HepG2 (cell line): Measurements from ENCODE around the gene SMYD5. TPM values are rescaled to one million over a fixed set of nuclear protein-coding genes. Genes with fewer than 3 reads are reported as not detected.

Experiments used
- ARID5B ChIP-seq: IDR thresholded peaks from 2 replicates; pipeline ENCODE4 v1.4.0; 2020; ENCODE audit warnings: mild to moderate bottlenecking, missing genetic modification reagents
- ARNTL ChIP-seq: sonication (generic); formaldehyde crosslinking; IDR thresholded peaks from 2 replicates; pipeline ENCODE4 v1.4.0; 2020; ENCODE audit warnings: mild to moderate bottlenecking, missing genetic modification reagents
- EED ChIP-seq: sonication (generic); formaldehyde crosslinking; IDR thresholded peaks from 2 replicates; pipeline ENCODE4 v1.5.0; 2020; ENCODE audit warnings: mild to moderate bottlenecking, missing genetic modification reagents
- EP300 ChIP-seq, 3 experiments: sonication (generic) in 1 of 3; formaldehyde crosslinking in 1 of 3; IDR thresholded peaks; 2 replicates each; pipeline versions ENCODE4 v1.5.1 to v1.6.1; 2011 to 2020; ENCODE audit warnings: low read depth in 2 of 3, low read length in 2 of 3, borderline replicate concordance in 1 of 3, improper control_type of control experiment in 1 of 3, mild to moderate bottlenecking in 1 of 3, missing genetic modification reagents in 1 of 3, moderate library complexity in 1 of 3
- HNF4A ChIP-seq: sonication (generic); formaldehyde crosslinking; IDR thresholded peaks from 2 replicates; pipeline ENCODE4 v1.4.0; 2020; ENCODE audit warnings: missing genetic modification reagents
- HOXD1 ChIP-seq: sonication (generic); formaldehyde crosslinking; IDR thresholded peaks from 2 replicates; pipeline ENCODE4 v1.5.0; 2020; ENCODE audit warnings: missing genetic modification reagents
- ISL2 ChIP-seq: sonication (generic); formaldehyde crosslinking; IDR thresholded peaks from 2 replicates; pipeline ENCODE4 v1.5.0; 2020; ENCODE audit warnings: missing genetic modification reagents
- JDP2 ChIP-seq: sonication (generic); formaldehyde crosslinking; IDR thresholded peaks from 2 replicates; pipeline ENCODE4 v1.8.1; 2022; ENCODE audit warnings: missing genetic modification reagents, borderline replicate concordance
- KAT7 ChIP-seq: IDR thresholded peaks from 2 replicates; pipeline ENCODE4 v1.6.1; 2018; ENCODE audit warnings: borderline replicate concordance, missing compliant biosample characterization
- LBX2 ChIP-seq: sonication (generic); formaldehyde crosslinking; IDR thresholded peaks from 2 replicates; pipeline ENCODE4 v1.5.0; 2020; ENCODE audit warnings: missing genetic modification reagents, mild to moderate bottlenecking, borderline replicate concordance
- MAF1 ChIP-seq: sonication (generic); formaldehyde crosslinking; IDR thresholded peaks from 2 replicates; pipeline ENCODE4 v1.5.0; 2020; ENCODE audit warnings: missing genetic modification reagents, borderline replicate concordance
- MXD4 ChIP-seq: IDR thresholded peaks from 2 replicates; pipeline ENCODE4 v1.6.1; 2016; ENCODE audit warnings: mild to moderate bottlenecking, missing biosample characterization, missing genetic modification reagents
- NCOA1 ChIP-seq: sonication (generic); formaldehyde crosslinking; IDR thresholded peaks from 2 replicates; pipeline ENCODE4 v1.9.0; 2021; ENCODE audit warnings: missing genetic modification reagents
- NFATC3 ChIP-seq: sonication (generic); formaldehyde crosslinking; IDR thresholded peaks from 2 replicates; pipeline ENCODE4 v1.5.1; 2020; ENCODE audit warnings: mild to moderate bottlenecking, missing genetic modification reagents
- NR2F6 ChIP-seq, 2 experiments: IDR thresholded peaks; 2 replicates each; pipeline ENCODE4 v1.6.1; 2016; ENCODE audit warnings: antibody characterized with exemption in 1 of 2, mild to moderate bottlenecking in 1 of 2
- SRY ChIP-seq: sonication (generic); formaldehyde crosslinking; IDR thresholded peaks from 2 replicates; pipeline ENCODE4 v1.8.0; 2022; ENCODE audit warnings: mild to moderate bottlenecking, missing genetic modification reagents
- ZBTB49 ChIP-seq: sonication (generic); formaldehyde crosslinking; IDR thresholded peaks from 2 replicates; pipeline ENCODE4 v1.4.0; 2020; ENCODE audit warnings: missing genetic modification reagents, borderline replicate concordance
- ZFP41 ChIP-seq: sonication (generic); formaldehyde crosslinking; IDR thresholded peaks from 2 replicates; pipeline ENCODE4 v1.4.0; 2020; ENCODE audit warnings: mild to moderate bottlenecking, missing genetic modification reagents, borderline replicate concordance
- ZNF264 ChIP-seq: sonication (generic); formaldehyde crosslinking; IDR thresholded peaks from 2 replicates; pipeline ENCODE4 v1.4.0; 2020; ENCODE audit warnings: missing genetic modification reagents
- ZNF333 ChIP-seq: sonication (generic); formaldehyde crosslinking; IDR thresholded peaks from 2 replicates; pipeline ENCODE4 v1.4.0; 2020; ENCODE audit warnings: mild to moderate bottlenecking, missing genetic modification reagents, borderline replicate concordance
- ZNF350 ChIP-seq: sonication (generic); formaldehyde crosslinking; IDR thresholded peaks from 2 replicates; pipeline ENCODE4 v1.4.0; 2020; ENCODE audit warnings: mild to moderate bottlenecking, low read depth, missing genetic modification reagents, borderline replicate concordance
- polyA plus RNA-seq, 8 experiments: library from polyadenylated mRNA; depleted of rRNA in 3 of 8; stranded (reverse) in 7 of 8; unstranded in 1 of 8; fragments of >200 nt; fragmentation: Illumina TruSeq in 4 of 8; extraction: Trizol in 4 of 8; gene quantifications; 2 replicates each; pipeline versions ENCODE4 v1.2.1 to v1.2.3, GENCODE V29; 2011 to 2016; ENCODE audit warnings: low read depth in 4 of 8, missing spikeins in 1 of 8, mixed read lengths in 1 of 8; ENCODE audit not compliant: insufficient read depth in 1 of 8
- total RNA-seq, 5 experiments: library from RNA; depleted of rRNA; stranded (reverse); fragments of >200 nt; fragmentation: Illumina TruSeq; extraction: Trizol; gene quantifications; 2 replicates each; pipeline ENCODE4 v1.2.3, GENCODE V29; 2016; ENCODE audit warnings: low read depth in 1 of 5

SMYD5 gene
- total and polyA plus RNA-seq, 2 of the 13 experiments (the other 11 are each of a cell fraction or from before 2014, with no cell fraction given), result 55.8 to 70.4 TPM

- peak; percentile 54; the same call in 1 of the 2 replicates for TF ChIP-seq ARID5B (CRISPR knock-in tag)
- TF ChIP-seq KAT7 (CRISPR knock-in tag), result 0 out of 2 replicates have a peak, but pooled peaks have one; percentile 20
- no peak for TF ChIP-seq JDP2 (CRISPR knock-in tag)
- 0 out of 2 replicates have a peak, but pooled peaks have one; percentile 13 for TF ChIP-seq ZFP41 (CRISPR knock-in tag)
- TF ChIP-seq ZBTB49, result peak; percentile 81; the same call in 1 of the 2 replicates
- peak; percentile 97 for TF ChIP-seq MXD4 (CRISPR knock-in tag)
- TF ChIP-seq ZNF333, result peak; percentile 87
- TF ChIP-seq EED (CRISPR knock-in tag), result peak; percentile 24; the same call in 1 of the 2 replicates
- 0 out of 2 replicates have a peak, but pooled peaks have one; percentile 78 for TF ChIP-seq ZNF350 (CRISPR knock-in tag)
- 0 out of 2 replicates have a peak, but pooled peaks have one; percentile 42 for TF ChIP-seq ISL2 (CRISPR knock-in tag)
- no peak; the same call in 1 of the 2 replicates for TF ChIP-seq SRY (CRISPR knock-in tag)
- TF ChIP-seq ARNTL (CRISPR knock-in tag), result peak; percentile 70; the same call in 1 of the 2 replicates
- TF ChIP-seq LBX2 (CRISPR knock-in tag), result no peak; the same call in 1 of the 2 replicates
- peak; percentile 24; the same call in 1 of the 2 replicates for TF ChIP-seq MAF1 (CRISPR knock-in tag)
- TF ChIP-seq EP300 (IDR thresholded peaks at IDR 0.05; ENCODE audit: low read depth in 2 of 2, low read length in 2 of 2), result peak in 1 of 2 experiments; percentile 42; a peak in 1 of 4 replicates
- peak; percentile 63 for TF ChIP-seq EP300 (CRISPR knock-in tag; IDR thresholded peaks at IDR 0.05; ENCODE audit: borderline replicate concordance)
- no peak for TF ChIP-seq NR2F6 (IDR thresholded peaks at IDR 0.05)
- TF ChIP-seq NR2F6 (CRISPR knock-in tag; IDR thresholded peaks at IDR 0.05), result peak; percentile 45; the same call in 1 of the 2 replicates
- TF ChIP-seq HOXD1 (CRISPR knock-in tag), result no peak; the same call in 1 of the 2 replicates
- no peak for TF ChIP-seq NCOA1
- 0 out of 2 replicates have a peak, but pooled peaks have one; percentile 27 for TF ChIP-seq ZNF264
- TF ChIP-seq HNF4A, result 0 out of 2 replicates have a peak, but pooled peaks have one; percentile 8
- no peak for TF ChIP-seq NFATC3 (CRISPR knock-in tag)
Measured at GRCh38 chr2:73233154-73233931, 19.3 kb downstream of the SMYD5 start, which contains the start of gene PRADC1 (continued).
